Activated CD8-positive, alpha-beta memory T cell treated with anti-CD3 and anti-CD28 coated beads, Interleukin-2, amount 10 ng/mL, durations not matched to agents 7 days and 5 days (primary cell): ENCODE measurements around the gene PNLIP. TPM values are rescaled to one million over a fixed set of nuclear protein-coding genes. Genes with fewer than 3 reads are reported as not detected.
A peak's percentile ranks its signal among the peaks of the same experiment; 100 is the strongest.

Experiments
- ATAC-seq: fragments of 150-1000 bp; cut with Tn5 transposase; one replicate; pipeline ENCODE4 v1.10.0; 2021; ENCODE audit warnings: moderate library complexity
- CTCF ChIA-PET: fragments of 350-600 bp; sonication (Branson Sonifier 250); formaldehyde crosslinking; loops from one replicate; lab custom pipeline; 2021; ENCODE audit warnings: antibody characterized with exemption; lab: Charles Lee
- DNase-seq: peaks from one replicate; pipeline ENCODE4 v3.0.0-alpha.2; 2020
- H3K27ac Mint-ChIP-seq: one replicate; pipeline ENCODE4 v1.8.0; 2021; ENCODE audit warnings: mild to moderate bottlenecking, mixed read lengths
- H3K27me3 Mint-ChIP-seq: one replicate; pipeline ENCODE4 v1.8.0; 2021; ENCODE audit warnings: mixed read lengths
- H3K36me3 Mint-ChIP-seq: one replicate; pipeline ENCODE4 v1.8.0; 2021; ENCODE audit warnings: mild to moderate bottlenecking, mixed read lengths
- H3K4me1 Mint-ChIP-seq: one replicate; pipeline ENCODE4 v1.8.0; 2021; ENCODE audit warnings: mixed read lengths
- H3K4me3 Mint-ChIP-seq: one replicate; pipeline ENCODE4 v1.8.0; 2021; ENCODE audit warnings: mild to moderate bottlenecking, moderate library complexity, mixed read lengths
- H3K9me3 Mint-ChIP-seq: one replicate; pipeline ENCODE4 v1.8.0; 2022; ENCODE audit warnings: low read depth, mixed read lengths
- total RNA-seq, 2 experiments: library from RNA; stranded (reverse); gene quantifications; one replicate each; pipeline ENCODE4 v1.2.3, GENCODE V29; 2021

PNLIP gene
- not detected for total RNA-seq

GRCh38 chr10:116545756-116546155, at the start of gene PNLIP:
Gene PNLIP, plus strand, starts transcription at chr10:116545931. Its CDS starts 162 bp downstream, at chr10:116546093.
- Mint-ChIP-seq H3K4me3 (no peak within 1 kb of the TSS), H3K36me3 (no peaks in the 10 kb centered on the region), H3K9me3 (no peaks in the 10 kb centered on the region), H3K27me3 (no peaks in the 10 kb centered on the region), H3K27ac (no peak within 1 kb of the TSS), H3K4me1 (no peaks in the 10 kb centered on the region)
- CTCF ChIA-PET = no interaction called here
- DNase-seq = no peak
- no peak for ATAC-seq

GRCh38 chr10:116504786-116505185, 40.9 kb upstream of the PNLIP start:
- ATAC-seq (no peak), DNase-seq (no peak)
- Mint-ChIP-seq H3K4me3 (no peak overlapping the region), H3K27me3 (no peaks in the 10 kb centered on the region), H3K27ac (no peak overlapping the region), H3K36me3 (no peaks in the 10 kb centered on the region), H3K9me3 (peaks cover 5% of the 10 kb centered on the region), H3K4me1 (no peaks in the 10 kb centered on the region)
- CTCF ChIA-PET = interaction anchor here (1.3 kb wide), 1 partner anchor 15 kb away, joined by 3 read pairs; no protein-coding TSS in a partner anchor

- Mint-ChIP-seq H3K27ac (no peak overlapping the region), H3K4me3 (no peak overlapping the region), H3K36me3 (no peaks in the 10 kb centered on the region), H3K27me3 (no peaks in the 10 kb centered on the region), H3K4me1 (no peaks in the 10 kb centered on the region), H3K9me3 (peaks cover under 1% of the 10 kb centered on the region)
- no peak for DNase-seq
- no peak for ATAC-seq
- CTCF ChIA-PET = no interaction called here
Measured at GRCh38 chr10:116510565-116510964, 35.2 kb upstream of the PNLIP start.

GRCh38 chr10:116511365-116511764, 34.4 kb upstream of the PNLIP start:
- H3K4me3 Mint-ChIP-seq = no peak overlapping the region
- DNase-seq = no peak
- H3K27me3 Mint-ChIP-seq = no peaks in the 10 kb centered on the region
- no peak for ATAC-seq
- CTCF ChIA-PET = no interaction called here
- H3K9me3 Mint-ChIP-seq = no peaks in the 10 kb centered on the region
- no peaks in the 10 kb centered on the region for H3K4me1 Mint-ChIP-seq
- no peaks in the 10 kb centered on the region for H3K36me3 Mint-ChIP-seq
- no peak overlapping the region for H3K27ac Mint-ChIP-seq

- DNase-seq (peak; percentile 41), ATAC-seq (no peak)
- no peaks in the 10 kb centered on the region for H3K27me3 Mint-ChIP-seq
- H3K27ac Mint-ChIP-seq = no peak overlapping the region
- H3K36me3 Mint-ChIP-seq = no peaks in the 10 kb centered on the region
- H3K4me3 Mint-ChIP-seq = no peak overlapping the region
- CTCF ChIA-PET = interaction anchor here (1.4 kb wide), 1 partner anchor 75 kb away, joined by 3 read pairs; no protein-coding TSS in a partner anchor
- no peaks in the 10 kb centered on the region for H3K4me1 Mint-ChIP-seq
- H3K9me3 Mint-ChIP-seq = no peaks in the 10 kb centered on the region
Measured at GRCh38 chr10:116521424-116522290, 24.1 kb upstream of the PNLIP start.

GRCh38 chr10:116522803-116523381, 22.8 kb upstream of the PNLIP start:
- DNase-seq (no peak), ATAC-seq (no peak)
- CTCF ChIA-PET = interaction anchor here (1.4 kb wide), 1 partner anchor 76 kb away, joined by 3 read pairs; no protein-coding TSS in a partner anchor

GRCh38 chr10:116524736-116525135, 21.0 kb upstream of the PNLIP start:
- H3K36me3 Mint-ChIP-seq = no peaks in the 10 kb centered on the region
- no peaks in the 10 kb centered on the region for H3K4me1 Mint-ChIP-seq
- no peak overlapping the region for H3K27ac Mint-ChIP-seq
- ATAC-seq (no peak), DNase-seq (no peak)
- H3K4me3 Mint-ChIP-seq = no peak overlapping the region
- no peaks in the 10 kb centered on the region for H3K27me3 Mint-ChIP-seq
- no peaks in the 10 kb centered on the region for H3K9me3 Mint-ChIP-seq
- CTCF ChIA-PET = interaction anchor here (0.7 kb wide), 1 partner anchor 1000 kb away, joined by 3 read pairs; no protein-coding TSS in a partner anchor

More at GRCh38 chr10:116522803-116523381, 22.8 kb upstream of the PNLIP start:
- Mint-ChIP-seq H3K9me3 (no peaks in the 10 kb centered on the region), H3K4me3 (no peak overlapping the region), H3K4me1 (no peaks in the 10 kb centered on the region), H3K36me3 (no peaks in the 10 kb centered on the region), H3K27ac (no peak overlapping the region), H3K27me3 (no peaks in the 10 kb centered on the region)

GRCh38 chr10:116526219-116526618, 19.5 kb upstream of the PNLIP start:
- CTCF ChIA-PET = no interaction called here
- no peaks in the 10 kb centered on the region for H3K4me1 Mint-ChIP-seq
- no peak overlapping the region for H3K27ac Mint-ChIP-seq
- no peaks in the 10 kb centered on the region for H3K27me3 Mint-ChIP-seq
- H3K9me3 Mint-ChIP-seq = no peaks in the 10 kb centered on the region
- H3K4me3 Mint-ChIP-seq = no peak overlapping the region
- H3K36me3 Mint-ChIP-seq = no peaks in the 10 kb centered on the region
- DNase-seq (no peak), ATAC-seq (no peak)

- Mint-ChIP-seq H3K9me3 (peaks cover 5% of the 10 kb centered on the region), H3K4me1 (no peaks in the 10 kb centered on the region), H3K27me3 (no peaks in the 10 kb centered on the region), H3K27ac (no peak overlapping the region), H3K36me3 (no peaks in the 10 kb centered on the region), H3K4me3 (no peak overlapping the region)
- ATAC-seq = no peak
- CTCF ChIA-PET = no interaction called here
- no peak for DNase-seq
Measured at GRCh38 chr10:116536810-116537209, 8.9 kb upstream of the PNLIP start.

GRCh38 chr10:116538456-116538855, 7.3 kb upstream of the PNLIP start:
- H3K27me3 Mint-ChIP-seq = no peaks in the 10 kb centered on the region
- no peaks in the 10 kb centered on the region for H3K36me3 Mint-ChIP-seq
- CTCF ChIA-PET = no interaction called here

GRCh38 chr10:116538992-116539391, 6.7 kb upstream of the PNLIP start:
- H3K27me3 Mint-ChIP-seq = no peaks in the 10 kb centered on the region
- H3K9me3 Mint-ChIP-seq = peaks cover 2% of the 10 kb centered on the region
- H3K4me3 Mint-ChIP-seq = no peak overlapping the region
- no peak for ATAC-seq
- CTCF ChIA-PET = no interaction called here
- H3K27ac Mint-ChIP-seq = no peak overlapping the region
- H3K4me1 Mint-ChIP-seq = no peaks in the 10 kb centered on the region
- no peaks in the 10 kb centered on the region for H3K36me3 Mint-ChIP-seq
- no peak for DNase-seq

More at GRCh38 chr10:116538456-116538855, 7.3 kb upstream of the PNLIP start:
- DNase-seq (no peak), ATAC-seq (no peak)
- H3K4me1 Mint-ChIP-seq = no peaks in the 10 kb centered on the region
- H3K4me3 Mint-ChIP-seq = no peak overlapping the region
- H3K27ac Mint-ChIP-seq = no peak overlapping the region
- H3K9me3 Mint-ChIP-seq = peaks cover 2% of the 10 kb centered on the region

- ATAC-seq = no peak
- no peak overlapping the region for H3K27ac Mint-ChIP-seq
- no peaks in the 10 kb centered on the region for H3K36me3 Mint-ChIP-seq
- H3K9me3 Mint-ChIP-seq = no peaks in the 10 kb centered on the region
- CTCF ChIA-PET = no interaction called here
- H3K4me3 Mint-ChIP-seq = no peak overlapping the region
- no peaks in the 10 kb centered on the region for H3K27me3 Mint-ChIP-seq
- no peaks in the 10 kb centered on the region for H3K4me1 Mint-ChIP-seq
- no peak for DNase-seq
Measured at GRCh38 chr10:116540814-116541213, 4.9 kb upstream of the PNLIP start.

- Mint-ChIP-seq H3K36me3 (no peaks in the 10 kb centered on the region), H3K4me1 (no peaks in the 10 kb centered on the region), H3K9me3 (no peaks in the 10 kb centered on the region), H3K27ac (no peak overlapping the region), H3K27me3 (no peaks in the 10 kb centered on the region), H3K4me3 (no peak overlapping the region)
- no peak for ATAC-seq
- DNase-seq = no peak
- CTCF ChIA-PET = no interaction called here
Measured at GRCh38 chr10:116542007-116542677, 3.6 kb upstream of the PNLIP start.
